ENCODE results near the gene JAKMIP3.

GRCh38 chr10:132035476-132035875 is 30.3 kb upstream of the JAKMIP3 start:
- TF ChIP-seq EZH2 (IDR thresholded peaks at IDR 0.05; ENCODE audit: insufficient read depth, poor library complexity, severe bottlenecking) (no peak), EZH2phosphoT487 (IDR thresholded peaks at IDR 0.05; ENCODE audit: insufficient read depth, low read depth) (no peak)
